Amniotic epithelial cell (primary cell): ENCODE results near the gene RAX2.
"Not testable (repeated sequence)": the region's sequence is repeated elsewhere in the genome, so short reads cannot be mapped to it uniquely, and the experiment has no call there.

Experiments
- DNase-seq: peaks from one replicate; pipeline ENCODE4 v3.0.0-alpha.2; 2010; ENCODE audit warnings: low read depth

Gene RAX2

GRCh38 chr19:3771906-3772455 is at the start of gene RAX2:
Gene RAX2, minus strand, starts transcription at chr19:3772228. Its CDS starts 486 bp downstream, at chr19:3771742.
- DNase-seq = no peak

GRCh38 chr19:3821156-3821555 is 49.1 kb upstream of the RAX2 start:
- no peak for DNase-seq

DNA sequence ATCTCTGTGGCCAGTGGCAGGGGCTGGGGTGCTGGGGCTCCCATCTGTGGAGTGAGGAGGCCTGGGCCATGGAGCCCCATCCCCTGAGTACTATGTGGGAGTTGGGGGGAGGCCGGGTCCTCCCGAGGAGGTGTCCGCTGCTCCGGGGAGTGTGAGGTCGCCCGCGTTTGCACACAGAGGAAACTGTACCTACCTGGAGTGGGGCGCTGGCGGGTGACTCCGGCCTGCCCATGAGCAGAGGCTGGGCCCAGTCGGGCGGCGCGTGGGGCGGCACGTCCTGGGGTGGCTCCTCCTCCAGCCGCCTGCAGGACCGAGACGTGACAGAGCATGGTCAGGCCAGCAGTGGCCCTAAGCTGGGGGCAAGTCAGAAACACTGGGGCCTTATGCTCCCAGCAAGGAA is 48.0 kb upstream of the RAX2 start:
- DNase-seq = no peak

DNA sequence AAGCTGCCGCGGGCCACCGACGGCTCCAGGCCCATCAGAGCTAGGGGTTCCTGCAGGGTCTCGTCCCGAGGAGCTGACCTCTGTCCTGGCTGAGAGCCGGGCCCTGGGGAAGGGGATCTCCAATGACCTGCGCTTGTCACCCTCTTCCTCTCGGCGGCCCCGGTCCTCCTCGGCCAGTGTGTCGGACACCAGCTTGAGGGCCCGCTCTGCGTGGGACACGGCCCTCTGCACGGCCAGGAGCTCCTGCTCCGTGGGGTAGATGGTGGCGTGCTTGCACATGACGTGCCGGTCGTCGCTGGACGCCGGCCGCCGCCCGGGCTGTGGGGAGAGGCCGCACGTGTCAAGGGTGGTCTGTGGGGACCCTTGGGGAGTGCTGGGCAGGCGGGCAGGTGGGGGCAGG is 46.9 kb upstream of the RAX2 start:
- no peak for DNase-seq

DNA sequence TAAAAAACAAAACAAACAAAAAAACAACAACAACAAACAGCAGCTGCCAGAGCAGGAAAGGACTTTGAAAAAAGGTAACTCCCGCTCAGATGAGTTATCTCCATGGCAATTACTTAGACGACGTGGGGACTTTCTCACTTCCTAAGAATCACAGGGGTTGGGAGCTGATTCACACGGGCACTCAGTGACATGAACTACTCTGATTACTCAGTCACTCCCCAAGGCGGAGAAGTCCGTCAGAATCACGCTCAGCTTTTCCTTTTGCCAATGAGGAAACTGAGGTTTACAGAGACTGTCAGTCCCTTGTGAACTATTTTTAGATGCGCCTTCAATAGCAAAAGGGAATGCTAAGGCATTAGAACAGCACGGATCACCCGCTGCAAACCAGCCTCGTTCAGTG is 46.4 kb upstream of the RAX2 start:
- DNase-seq = no peak

GRCh38 chr19:3817761-3818160 is 45.7 kb upstream of the RAX2 start:
- DNase-seq = no peak

- DNase-seq = no peak
These were observed 44.7 kb upstream of the RAX2 start for GRCh38 chr19:3816566-3817218.

DNA sequence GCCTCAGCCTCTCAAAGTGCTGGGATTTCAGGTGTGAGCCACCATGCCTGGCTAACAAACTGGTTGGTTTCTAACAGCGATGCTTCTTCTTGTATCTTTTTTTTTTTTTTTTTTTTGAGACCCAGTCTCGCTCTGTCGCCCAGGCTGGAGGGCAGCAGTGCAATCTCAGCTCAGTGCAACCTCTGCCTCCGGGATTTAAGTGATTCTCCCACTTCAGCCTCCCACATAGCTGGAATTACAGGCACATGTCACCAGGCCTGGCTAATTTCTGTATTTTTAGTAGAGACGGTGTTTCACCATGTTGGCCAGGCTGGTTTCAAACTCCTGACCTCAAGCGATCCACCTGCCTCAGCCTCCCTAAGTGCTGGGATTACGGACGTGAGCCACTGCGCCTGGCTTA is 44.1 kb upstream of the RAX2 start:
- DNase-seq = not testable (repeated sequence)

DNA sequence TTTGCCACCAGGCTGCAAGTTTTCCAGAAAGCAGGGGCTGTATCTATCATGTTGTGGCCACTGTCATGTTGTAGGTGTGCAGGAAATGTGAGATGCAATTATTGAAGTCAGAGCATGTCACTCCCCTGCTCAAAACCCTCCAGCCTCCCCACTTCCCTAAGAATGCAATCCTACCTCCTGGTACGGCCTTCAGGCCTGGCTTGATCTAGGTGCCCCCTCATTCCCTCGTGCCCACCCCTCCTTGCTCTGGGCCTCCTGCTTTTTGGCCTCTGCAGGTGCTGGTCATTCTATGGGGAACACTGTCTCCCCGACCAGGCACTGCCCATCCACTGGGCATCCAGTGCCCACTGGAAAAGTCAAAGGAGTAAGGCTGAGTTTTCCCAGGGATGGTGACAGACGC is 42.6 kb upstream of the RAX2 start:
- DNase-seq = no peak

DNA sequence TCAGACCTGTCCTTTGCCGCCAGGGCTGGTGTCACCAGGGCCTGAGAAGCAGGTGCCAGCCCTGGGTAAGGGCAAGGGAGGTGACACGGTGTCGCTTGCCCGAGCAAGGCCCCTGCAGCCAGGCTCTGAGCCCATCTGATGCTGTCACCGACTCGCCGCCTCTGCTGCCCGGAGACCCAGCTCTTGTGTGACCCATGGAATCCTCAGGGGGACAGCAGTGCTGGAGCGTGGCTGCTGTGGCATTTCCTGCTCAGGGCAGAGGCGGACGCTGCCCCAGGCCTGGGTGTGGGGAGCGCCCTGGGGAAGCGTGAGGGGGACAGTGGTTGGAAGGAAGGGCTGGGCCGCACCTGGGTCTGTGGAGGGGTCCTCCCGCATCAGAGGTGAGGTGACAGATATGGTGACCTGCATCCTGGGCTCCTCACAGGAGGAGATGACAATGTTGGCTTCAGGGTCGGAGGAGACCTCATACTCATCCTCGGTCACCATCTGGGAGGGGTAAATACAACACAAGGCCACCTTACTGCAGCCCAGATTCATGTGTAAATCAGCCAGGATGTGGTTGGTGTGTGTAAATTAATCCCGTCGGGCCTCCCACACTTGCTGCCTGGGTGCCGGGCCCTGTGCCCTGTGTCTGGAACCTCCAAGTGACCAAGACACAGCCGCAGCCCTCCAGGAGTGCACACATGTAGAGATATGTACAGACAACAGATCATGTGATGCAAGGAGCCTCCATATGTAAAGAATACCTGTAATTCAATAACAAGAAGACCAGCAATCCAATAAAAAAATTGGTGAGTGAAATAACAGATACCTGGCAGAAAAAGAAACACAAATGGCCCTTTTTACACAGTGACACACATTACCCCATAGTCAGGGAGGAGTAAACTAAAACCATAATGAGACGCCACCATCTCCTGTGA is 41.7 kb upstream of the RAX2 start:
- DNase-seq = no peak

- no peak for DNase-seq
These were observed 38.8 kb upstream of the RAX2 start for GRCh38 chr19:3810708-3811355.

DNA sequence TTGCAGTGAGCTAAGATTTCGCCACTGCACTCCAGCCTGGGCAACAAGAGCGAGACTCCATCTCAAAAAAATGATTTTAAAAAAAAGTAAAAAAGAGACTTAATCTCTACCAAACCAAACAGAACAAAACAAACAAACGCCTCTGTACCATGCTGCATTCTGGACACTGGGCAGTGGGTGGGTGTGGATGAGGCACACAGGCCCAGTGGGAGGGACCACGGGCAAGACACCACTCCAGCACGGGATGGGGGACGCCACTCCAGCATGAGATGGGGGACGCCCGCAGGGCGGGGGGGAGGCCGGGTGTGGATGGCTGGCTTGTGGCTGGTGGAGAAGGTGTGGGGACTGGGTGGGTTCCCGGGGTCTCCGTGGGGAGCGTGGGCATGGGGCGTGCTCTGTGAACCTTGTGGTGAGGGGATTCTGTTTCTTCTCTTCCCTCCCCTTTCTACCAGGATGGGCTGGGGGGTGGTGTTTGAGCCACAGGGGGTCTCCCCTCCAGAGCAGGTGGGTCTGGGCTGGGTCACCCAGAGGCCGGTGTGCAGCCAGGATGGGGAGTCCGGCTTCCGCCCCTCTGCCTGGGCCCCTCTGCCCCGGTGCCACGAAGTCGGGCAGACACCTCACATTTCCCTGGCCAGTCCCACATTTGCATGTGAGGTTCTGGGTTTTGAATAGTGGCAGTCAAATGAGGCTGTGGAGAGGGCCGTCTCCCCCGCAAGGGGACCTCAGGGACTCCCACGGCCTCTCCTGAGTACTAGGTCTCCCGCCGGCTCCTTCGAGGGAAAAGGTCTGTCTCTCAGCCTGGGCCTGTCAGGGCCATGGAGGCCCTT is 38.1 kb upstream of the RAX2 start:
- no peak for DNase-seq

- no peak for DNase-seq
These were observed 36.6 kb upstream of the RAX2 start for GRCh38 chr19:3808420-3809143.

DNA sequence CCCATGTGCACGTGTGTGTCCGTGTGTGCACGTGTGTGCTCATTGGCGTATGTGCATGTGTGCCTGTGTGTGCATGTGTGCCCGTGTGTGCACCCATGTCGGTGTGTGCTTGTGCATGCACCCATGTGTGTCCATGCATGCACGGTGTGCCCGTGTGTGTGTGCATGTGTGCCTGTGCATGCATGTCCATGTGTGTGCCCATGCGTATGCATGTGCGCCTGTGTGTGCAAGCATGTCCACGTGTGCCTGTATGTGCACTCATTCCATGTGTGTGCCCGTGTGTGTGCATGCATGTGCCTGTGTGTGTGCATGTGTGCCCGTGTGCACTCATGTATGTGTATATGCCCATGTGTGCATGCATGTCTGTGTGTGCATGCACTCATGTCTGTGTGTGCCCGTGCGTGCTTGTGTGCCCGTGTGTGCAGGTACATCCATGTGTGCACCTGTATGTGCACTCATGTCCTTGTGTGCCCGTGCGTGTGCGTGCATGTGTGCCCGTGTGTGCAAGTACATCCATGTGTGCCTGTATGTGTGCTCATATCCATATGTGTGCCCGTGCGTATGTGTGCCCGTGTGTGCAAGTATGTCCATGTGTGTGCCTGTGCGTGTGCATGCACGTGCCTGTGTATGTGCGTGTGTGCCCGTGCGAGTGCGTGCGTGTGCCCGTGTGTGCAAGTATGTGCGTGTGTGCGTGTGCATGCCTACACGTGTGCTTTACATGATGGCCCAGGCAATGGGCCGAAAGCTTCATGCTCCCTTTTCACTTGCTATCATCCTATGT is 35.7 kb upstream of the RAX2 start:
- DNase-seq = no peak

GRCh38 chr19:3807131-3807480 is 35.1 kb upstream of the RAX2 start:
- DNase-seq = no peak

DNA sequence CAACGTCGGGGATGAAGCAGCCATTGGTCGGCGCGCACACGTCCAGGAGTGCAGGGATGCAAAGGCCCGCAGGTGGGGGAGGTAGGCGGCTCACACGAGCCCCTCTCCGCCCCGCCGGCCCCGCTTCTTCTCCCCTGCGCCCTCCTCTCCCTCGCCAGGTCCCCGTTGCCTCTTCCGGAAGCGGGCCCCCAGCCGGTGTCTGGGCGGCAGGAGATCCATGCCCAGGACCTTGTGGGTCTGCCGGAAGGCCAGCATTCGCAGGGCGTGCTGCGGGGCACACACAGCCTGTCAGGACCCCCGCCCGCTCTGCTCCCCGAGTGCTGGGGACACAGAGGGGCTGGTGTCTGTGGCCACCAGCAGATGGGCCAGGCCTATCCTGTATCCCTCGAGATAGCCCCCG is 33.8 kb upstream of the RAX2 start:
- DNase-seq = no peak

- DNase-seq = no peak
These were observed 32.4 kb upstream of the RAX2 start for GRCh38 chr19:3804429-3804828.

- DNase-seq = no peak
These were observed 32.0 kb upstream of the RAX2 start for GRCh38 chr19:3803986-3804385.

DNA sequence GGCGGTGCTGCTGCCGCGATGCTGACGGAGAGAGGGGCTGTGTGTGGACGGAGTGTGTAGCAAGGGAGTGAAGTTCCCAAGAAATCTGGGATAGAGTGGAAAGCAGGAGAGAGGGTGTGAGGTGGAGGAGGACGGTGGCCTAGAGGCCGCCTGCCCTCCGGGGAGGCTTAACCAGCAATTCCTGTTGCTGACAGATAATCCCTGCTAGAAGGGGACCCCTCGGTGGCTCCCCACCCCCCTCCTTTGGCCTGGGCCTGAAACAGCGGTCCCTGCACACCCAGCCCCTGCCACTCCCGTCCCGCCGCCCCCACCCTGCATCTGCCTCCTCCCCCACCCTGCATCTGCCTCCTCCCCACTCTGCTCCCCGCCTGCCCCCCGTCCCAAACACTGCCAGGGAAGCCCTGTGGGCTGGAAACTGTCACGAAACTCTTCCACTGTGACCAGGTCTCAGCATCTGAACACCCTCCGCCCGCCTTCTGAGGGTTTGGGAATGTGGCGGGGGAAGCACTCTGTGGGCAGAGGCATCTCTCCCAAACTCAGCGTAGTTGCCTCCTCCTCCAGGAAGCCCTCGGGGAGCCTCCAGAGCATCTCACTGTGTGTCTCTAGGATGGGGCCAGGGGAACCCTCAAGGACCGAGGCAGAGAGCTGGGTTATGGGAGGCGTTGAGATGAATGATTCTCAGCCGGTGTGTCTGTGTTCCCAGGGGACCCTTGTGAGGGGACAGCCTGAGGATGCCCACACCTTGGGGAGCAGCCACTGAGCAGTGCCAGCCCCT is 31.3 kb upstream of the RAX2 start:
- no peak for DNase-seq
